Measurements from ENCODE around the gene MFSD12.

MFSD12 gene

GRCh38 chr19:3595521-3596061 lies 38.2 kb upstream of the MFSD12 start:
- no peaks in the 10 kb centered on the region for H3K4me1 ChIP-seq (ENCODE audit: control insufficient read depth, insufficient read depth, low read length)
- H3K27ac ChIP-seq (ENCODE audit: low read depth, low read length) = no peak overlapping the region
- no peak overlapping the region for H3K9ac ChIP-seq (ENCODE audit: low read depth, low read length)
- no peaks in the 10 kb centered on the region for H3K27me3 ChIP-seq (ENCODE audit: control insufficient read depth, insufficient read depth, low read length)
- no peak overlapping the region for H3K4me3 ChIP-seq (ENCODE audit: low read depth, low read length)
- H3K9me3 ChIP-seq (ENCODE audit: control insufficient read depth, insufficient read depth, low read length) = peaks cover 4% of the 10 kb centered on the region; the same call in 1 of the 2 replicates
- H3K36me3 ChIP-seq (ENCODE audit: control insufficient read depth, insufficient read depth, low read length) = no peaks in the 10 kb centered on the region

DNA sequence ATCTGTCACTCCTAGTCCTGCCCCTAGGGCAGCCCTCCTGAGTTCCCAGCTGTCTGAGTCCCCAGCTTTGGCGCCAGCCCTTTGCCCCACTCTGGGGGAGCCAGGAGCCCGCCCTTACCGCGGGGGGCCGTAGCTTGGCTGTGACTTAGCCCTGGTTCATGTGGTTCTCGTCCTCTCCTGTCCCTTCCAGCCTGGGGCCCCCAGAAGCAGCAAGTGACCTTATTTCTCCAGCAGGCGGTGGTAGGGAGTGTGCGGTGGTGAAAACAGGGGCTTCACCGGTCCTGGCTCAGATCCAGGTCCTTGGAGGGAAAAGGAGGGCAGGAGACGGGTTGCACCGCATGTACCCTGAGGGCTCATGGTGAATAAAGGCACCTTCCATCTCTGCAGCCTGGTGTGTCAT lies 35.8 kb upstream of the MFSD12 start:
- Histone ChIP-seq H3K4me3 (ENCODE audit: low read depth, low read length) (no peak overlapping the region), H3K27me3 (ENCODE audit: control insufficient read depth, insufficient read depth, low read length) (no peaks in the 10 kb centered on the region), H3K9ac (ENCODE audit: low read depth, low read length) (no peak overlapping the region), H3K4me1 (ENCODE audit: control insufficient read depth, insufficient read depth, low read length) (no peaks in the 10 kb centered on the region), H3K9me3 (ENCODE audit: control insufficient read depth, insufficient read depth, low read length) (peaks cover 4% of the 10 kb centered on the region; the same call in 1 of the 2 replicates), H3K27ac (ENCODE audit: low read depth, low read length) (no peak overlapping the region), H3K36me3 (ENCODE audit: control insufficient read depth, insufficient read depth, low read length) (no peaks in the 10 kb centered on the region)

GRCh38 chr19:3591876-3592613 lies 34.7 kb upstream of the MFSD12 start:
- Histone ChIP-seq H3K4me1 (ENCODE audit: control insufficient read depth, insufficient read depth, low read length) (no peaks in the 10 kb centered on the region), H3K27ac (ENCODE audit: low read depth, low read length) (no peak overlapping the region), H3K27me3 (ENCODE audit: control insufficient read depth, insufficient read depth, low read length) (no peaks in the 10 kb centered on the region), H3K9ac (ENCODE audit: low read depth, low read length) (no peak overlapping the region), H3K4me3 (ENCODE audit: low read depth, low read length) (no peak overlapping the region), H3K9me3 (ENCODE audit: control insufficient read depth, insufficient read depth, low read length) (peaks cover 4% of the 10 kb centered on the region; the same call in 1 of the 2 replicates), H3K36me3 (ENCODE audit: control insufficient read depth, insufficient read depth, low read length) (no peaks in the 10 kb centered on the region)

GRCh38 chr19:3590991-3591659 lies 33.7 kb upstream of the MFSD12 start:
- Histone ChIP-seq H3K9me3 (ENCODE audit: control insufficient read depth, insufficient read depth, low read length) (peaks cover 4% of the 10 kb centered on the region; the same call in 1 of the 2 replicates), H3K4me1 (ENCODE audit: control insufficient read depth, insufficient read depth, low read length) (no peaks in the 10 kb centered on the region), H3K36me3 (ENCODE audit: control insufficient read depth, insufficient read depth, low read length) (no peaks in the 10 kb centered on the region), H3K4me3 (ENCODE audit: low read depth, low read length) (no peak overlapping the region), H3K27me3 (ENCODE audit: control insufficient read depth, insufficient read depth, low read length) (peaks cover 6% of the 10 kb centered on the region; the same call in 1 of the 2 replicates), H3K27ac (ENCODE audit: low read depth, low read length) (no peak overlapping the region), H3K9ac (ENCODE audit: low read depth, low read length) (no peak overlapping the region)

DNA sequence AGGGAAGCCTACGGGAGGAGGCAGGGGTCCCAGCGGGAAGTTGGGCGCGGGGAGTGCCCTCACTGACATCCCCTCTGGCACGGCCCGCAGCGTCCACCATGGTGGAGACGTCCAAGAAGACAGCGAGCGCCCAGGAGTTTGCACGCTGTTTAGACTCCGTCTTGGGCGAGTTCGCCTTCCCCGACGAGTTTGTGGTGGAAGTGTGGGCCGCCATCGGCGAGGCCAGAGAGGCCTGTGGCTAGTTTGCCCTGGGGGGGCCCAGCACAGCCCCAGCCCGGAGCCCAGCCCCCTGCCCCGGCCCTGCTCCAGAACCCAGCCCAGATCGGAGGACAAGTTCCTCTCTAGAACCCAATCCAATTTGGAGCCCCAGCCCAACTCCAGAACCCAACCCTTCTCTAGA lies 32.6 kb upstream of the MFSD12 start:
- Histone ChIP-seq H3K27ac (ENCODE audit: low read depth, low read length) (no peak overlapping the region), H3K9me3 (ENCODE audit: control insufficient read depth, insufficient read depth, low read length) (peaks cover 4% of the 10 kb centered on the region; the same call in 1 of the 2 replicates), H3K4me1 (ENCODE audit: control insufficient read depth, insufficient read depth, low read length) (no peaks in the 10 kb centered on the region), H3K36me3 (ENCODE audit: control insufficient read depth, insufficient read depth, low read length) (no peaks in the 10 kb centered on the region), H3K27me3 (ENCODE audit: control insufficient read depth, insufficient read depth, low read length) (peaks cover 16% of the 10 kb centered on the region), H3K9ac (ENCODE audit: low read depth, low read length) (no peak overlapping the region), H3K4me3 (ENCODE audit: low read depth, low read length) (no peak overlapping the region)

DNA sequence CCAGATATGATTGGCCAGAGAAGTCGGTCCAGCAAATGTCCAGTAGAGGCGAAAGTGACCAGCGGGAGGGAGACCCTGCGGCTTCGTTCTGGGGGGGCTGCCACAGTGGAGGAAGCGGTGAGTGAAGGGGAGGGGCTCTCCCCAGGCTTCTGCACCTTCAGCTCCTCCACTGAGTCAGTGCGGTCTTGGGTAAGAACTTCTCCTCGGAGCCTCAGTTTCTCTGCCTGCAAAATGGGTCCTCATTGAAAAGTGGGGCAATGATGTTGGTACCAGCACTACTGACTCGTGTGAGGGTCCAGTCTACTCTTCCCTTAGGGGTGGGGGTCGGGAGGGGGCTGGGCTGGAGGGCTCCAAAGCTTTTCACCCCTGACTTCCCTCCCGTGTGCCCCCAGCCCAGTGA lies 32.1 kb upstream of the MFSD12 start:
- Histone ChIP-seq H3K4me3 (ENCODE audit: low read depth, low read length) (no peak overlapping the region), H3K27me3 (ENCODE audit: control insufficient read depth, insufficient read depth, low read length) (peaks cover 18% of the 10 kb centered on the region), H3K9me3 (ENCODE audit: control insufficient read depth, insufficient read depth, low read length) (peaks cover 4% of the 10 kb centered on the region; the same call in 1 of the 2 replicates), H3K4me1 (ENCODE audit: control insufficient read depth, insufficient read depth, low read length) (no peaks in the 10 kb centered on the region), H3K36me3 (ENCODE audit: control insufficient read depth, insufficient read depth, low read length) (no peaks in the 10 kb centered on the region), H3K9ac (ENCODE audit: low read depth, low read length) (no peak overlapping the region), H3K27ac (ENCODE audit: low read depth, low read length) (no peak overlapping the region)

DNA sequence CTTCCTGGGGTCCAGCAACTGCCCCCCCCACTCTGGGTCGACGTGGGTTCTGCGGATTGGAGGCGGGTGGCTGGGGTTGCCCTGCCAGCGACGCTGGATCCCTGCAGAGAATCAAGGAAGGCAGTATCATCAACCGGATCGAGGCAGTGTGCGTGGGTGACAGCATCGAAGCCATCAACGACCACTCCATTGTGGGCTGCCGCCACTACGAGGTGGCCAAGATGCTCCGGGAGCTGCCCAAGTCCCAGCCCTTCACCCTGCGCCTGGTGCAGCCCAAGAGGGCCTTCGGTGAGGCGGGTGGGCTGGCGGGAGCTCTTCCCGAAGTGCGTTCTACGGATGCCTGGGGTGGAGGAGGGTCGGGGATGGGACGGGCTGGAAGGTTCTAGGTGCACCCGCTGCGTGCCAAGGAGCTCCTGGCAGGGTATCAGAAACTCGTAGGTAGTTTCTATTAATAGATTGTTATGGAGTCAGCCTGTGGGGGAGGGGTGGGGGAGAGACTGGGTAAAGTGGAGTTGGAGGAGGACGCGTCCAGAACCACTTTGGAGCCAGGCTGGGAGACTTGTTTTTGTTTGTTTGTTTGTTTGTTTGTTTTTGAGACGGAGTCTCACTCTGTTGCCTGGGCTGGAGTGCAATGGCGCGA lies 29.4 kb upstream of the MFSD12 start:
- Histone ChIP-seq H3K4me1 (ENCODE audit: control insufficient read depth, insufficient read depth, low read length) (no peaks in the 10 kb centered on the region), H3K9me3 (ENCODE audit: control insufficient read depth, insufficient read depth, low read length) (peaks cover 4% of the 10 kb centered on the region; the same call in 1 of the 2 replicates), H3K36me3 (ENCODE audit: control insufficient read depth, insufficient read depth, low read length) (no peaks in the 10 kb centered on the region), H3K4me3 (ENCODE audit: low read depth, low read length) (no peak overlapping the region), H3K9ac (ENCODE audit: low read depth, low read length) (no peak overlapping the region), H3K27me3 (ENCODE audit: control insufficient read depth, insufficient read depth, low read length) (peaks cover 24% of the 10 kb centered on the region), H3K27ac (ENCODE audit: low read depth, low read length) (no peak overlapping the region)

GRCh38 chr19:3586127-3586626 lies 28.8 kb upstream of the MFSD12 start:
- H3K9me3 ChIP-seq (ENCODE audit: control insufficient read depth, insufficient read depth, low read length) = peaks cover 4% of the 10 kb centered on the region; the same call in 1 of the 2 replicates
- H3K4me3 ChIP-seq (ENCODE audit: low read depth, low read length) = peak overlapping the region; percentile 54
- H3K4me1 ChIP-seq (ENCODE audit: control insufficient read depth, insufficient read depth, low read length) = no peaks in the 10 kb centered on the region
- no peaks in the 10 kb centered on the region for H3K36me3 ChIP-seq (ENCODE audit: control insufficient read depth, insufficient read depth, low read length)
- H3K27me3 ChIP-seq (ENCODE audit: control insufficient read depth, insufficient read depth, low read length) = peaks cover 24% of the 10 kb centered on the region
- no peak overlapping the region for H3K27ac ChIP-seq (ENCODE audit: low read depth, low read length)
- H3K9ac ChIP-seq (ENCODE audit: low read depth, low read length) = no peak overlapping the region

GRCh38 chr19:3585301-3586126 lies 28.1 kb upstream of the MFSD12 start, which contains the start of gene GIPC3:
Gene GIPC3, plus strand, starts transcription at chr19:3585478. Its CDS starts 120 bp downstream, at chr19:3585598.
- peak within 1 kb of the TSS; percentile 54 for H3K4me3 ChIP-seq (ENCODE audit: low read depth, low read length)
- no peaks in the 10 kb centered on the region for H3K9me3 ChIP-seq (ENCODE audit: control insufficient read depth, insufficient read depth, low read length)
- H3K27ac ChIP-seq (ENCODE audit: low read depth, low read length) = no peak within 1 kb of the TSS
- H3K36me3 ChIP-seq (ENCODE audit: control insufficient read depth, insufficient read depth, low read length) = no peaks in the 10 kb centered on the region
- H3K9ac ChIP-seq (ENCODE audit: low read depth, low read length) = no peak within 1 kb of the TSS
- peaks cover 24% of the 10 kb centered on the region for H3K27me3 ChIP-seq (ENCODE audit: control insufficient read depth, insufficient read depth, low read length)
- H3K4me1 ChIP-seq (ENCODE audit: control insufficient read depth, insufficient read depth, low read length) = no peaks in the 10 kb centered on the region
